MM.1S (cell line): ENCODE data around the gene DDX31.

Experiments
- CTCF ChIP-seq: fragments of 300-600 bp; sonication (generic); IDR thresholded peaks from 2 replicates; pipeline ENCODE4 v1.5.1; 2016; ENCODE audit warnings: antibody characterized with exemption, low read length, mixed read lengths
- EZH2 ChIP-seq: fragments of 300-600 bp; sonication (generic); optimal IDR thresholded peaks from 2 replicates; pipeline ENCODE3; 2017; ENCODE audit warnings: low read depth, mild to moderate bottlenecking, antibody characterized with exemption, low read length, mixed read lengths
- EZH2phosphoT487 ChIP-seq: fragments of 300-600 bp; sonication (generic); IDR thresholded peaks from 2 replicates; pipeline ENCODE4 v1.6.1; 2018; ENCODE audit warnings: antibody characterized with exemption, low read length

- TF ChIP-seq EZH2 (no peak), CTCF (no peak), EZH2phosphoT487 (no peak)
Observed at GRCh38 chr9:132556714-132557113, 113.1 kb downstream of the DDX31 start.
